T-helper 2 cell treated with Interferon-gamma antibody and Interleukin-4, amounts not matched to agents 100 ng/mL and 5 ng/mL, for 36 hours (primary cell): Measurements from ENCODE around the gene PPP1R15B. TPM values are rescaled to one million over a fixed set of nuclear protein-coding genes. Genes with fewer than 3 reads are reported as not detected.

Experiments used
- total RNA-seq: library from RNA; stranded (reverse); gene quantifications from 2 replicates; pipeline ENCODE4 v1.2.3, GENCODE V29; 2022

PPP1R15B gene
- total RNA-seq, 1 donor from 2014 or later, result 62.9 TPM

Other genes with a start within 250 kb of the PPP1R15B start
- not detected in 2 replicates for gene REN, start 245.5 kb downstream of the PPP1R15B start, total RNA-seq
- not detected in 2 replicates for gene KISS1, start 215.3 kb downstream of the PPP1R15B start, total RNA-seq
- not detected in 2 replicates for gene GOLT1A, start 197.8 kb downstream of the PPP1R15B start, total RNA-seq
- 0.09 and 0.23 TPM in 2 replicates for gene PLEKHA6, start 51.9 kb downstream of the PPP1R15B start, total RNA-seq
- 16.3 and 17.1 TPM in 2 replicates for gene PIK3C2B, start 83.0 kb upstream of the PPP1R15B start, total RNA-seq
- gene MDM4, start 104.6 kb upstream of the PPP1R15B start, total RNA-seq, result 84.1 and 88.9 TPM in 2 replicates